Body of pancreas (tissue), 4 donors: Measurements from ENCODE around the gene RANBP17. TPM values are rescaled to one million over a fixed set of nuclear protein-coding genes. Genes with fewer than 3 reads are reported as not detected.

Experiments used
- ATAC-seq: fragments of 150-250 bp; one replicate; pipeline ENCODE4 v1.9.1; 2016
- DNase-seq, 4 donors: peaks; one replicate each; pipeline ENCODE4 v3.0.0-alpha.2; 2019
- H3K27ac ChIP-seq, 4 donors: fragments of 200-600 bp; sonication (generic); 1 replicate in 3 of 4; 2 replicates in 1 of 4; pipeline versions ENCODE4 v1.5.1 to v1.6.1; 2016 to 2019; ENCODE audit warnings: mild to moderate bottlenecking in 1 of 4, mixed read lengths in 1 of 4, moderate library complexity in 1 of 4
- H3K27me3 ChIP-seq, 2 donors: fragments of 200-600 bp; sonication (generic); one replicate each; pipeline ENCODE4 v1.6.0; 2016; ENCODE audit warnings: mild to moderate bottlenecking in 1 of 2
- H3K36me3 ChIP-seq, 2 donors: fragments of 200-600 bp; sonication (generic); replicated peaks in 1 of 2; 2 replicates each; pipeline ENCODE4 v1.5.1; 2016; ENCODE audit warnings: low read depth in 2 of 2; ENCODE audit not compliant: insufficient read depth in 1 of 2
- H3K4me1 ChIP-seq: fragments of 200-600 bp; sonication (generic); one replicate; pipeline ENCODE4 v1.6.0; 2016
- H3K4me3 ChIP-seq, 2 donors: fragments of 200-600 bp; sonication (generic); 1 replicate in 1 of 2; 2 replicates in 1 of 2; pipeline ENCODE4 v1.5.1; 2016 to 2019
- H3K9me3 ChIP-seq, 3 donors: fragments of 200-600 bp; sonication (generic); 1 replicate in 2 of 3; 2 replicates in 1 of 3; pipeline ENCODE4 v1.5.1; 2016
- CTCF ChIP-seq, 7 experiments: fragments of 450-650 bp in 4 of 7; fragments of 200-600 bp in 3 of 7; sonication (generic) in 3 of 7; IDR thresholded peaks; one replicate each; pipeline ENCODE4 v1.5.1; 2016 to 2019; ENCODE audit warnings: antibody characterized with exemption in 7 of 7
- POLR2A ChIP-seq, 3 donors: fragments of 450-650 bp; IDR thresholded peaks; one replicate each; pipeline ENCODE4 v1.6.1; 2016; ENCODE audit warnings: antibody characterized with exemption in 3 of 3, mild to moderate bottlenecking in 2 of 3
- WGBS, 2 donors: methylation state at CpG; one replicate each; pipeline ENCODE4 v1.1.5; 2017; 5-methylcytosine and 5-hydroxymethylcytosine counted together
- intact Hi-C: fragments of 100-400 bp; cut with DNase I; formaldehyde crosslinking; loops from one replicate; pipeline ENCODE4 v1.15.1; 2023
- total RNA-seq, 2 donors: library from RNA; depleted of rRNA; stranded (reverse); fragments of >200 nt; gene quantifications; one replicate each; pipeline ENCODE4 v1.1.0, GENCODE V29; 2016

Gene RANBP17
- total RNA-seq, 2 donors from 2014 or later = 6.6 to 9.1 TPM

DNA sequence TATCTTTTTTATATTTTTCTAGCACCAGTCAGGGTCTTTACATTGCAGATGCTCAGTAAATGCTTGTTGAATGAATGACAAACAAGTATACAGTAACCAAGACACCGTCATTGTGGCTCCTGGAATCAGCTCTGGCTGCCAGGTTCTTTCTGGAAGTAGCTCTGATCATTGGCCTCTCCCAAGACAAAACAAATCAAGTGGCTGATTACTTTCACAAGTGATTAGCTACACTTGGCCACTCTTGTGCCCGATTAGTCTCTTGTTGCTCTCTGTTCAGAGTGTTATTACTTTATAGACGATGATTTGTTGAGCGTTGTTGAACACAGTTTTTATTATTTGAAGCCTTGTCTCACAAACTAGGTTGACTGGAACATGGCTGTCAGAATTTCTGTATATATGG lies 327.6 kb downstream of the RANBP17 start:
- no peak for TF ChIP-seq POLR2A (IDR thresholded peaks at IDR 0.05)
- TF ChIP-seq CTCF (IDR thresholded peaks at IDR 0.05) = no peak
- WGBS, 2 donors = 92 to 97% methylated on average over 4 of the region's 4 CpGs
- no peaks in the 10 kb centered on the region for H3K27me3 ChIP-seq
- no peak for DNase-seq
- no peak overlapping the region for H3K4me3 ChIP-seq
- H3K9me3 ChIP-seq = no peaks in the 10 kb centered on the region
- H3K27ac ChIP-seq = no peak overlapping the region
- intact Hi-C loops = no loop called here
- no peak for ATAC-seq
- no peaks in the 10 kb centered on the region for H3K4me1 ChIP-seq
- no peaks in the 10 kb centered on the region for H3K36me3 ChIP-seq

DNA sequence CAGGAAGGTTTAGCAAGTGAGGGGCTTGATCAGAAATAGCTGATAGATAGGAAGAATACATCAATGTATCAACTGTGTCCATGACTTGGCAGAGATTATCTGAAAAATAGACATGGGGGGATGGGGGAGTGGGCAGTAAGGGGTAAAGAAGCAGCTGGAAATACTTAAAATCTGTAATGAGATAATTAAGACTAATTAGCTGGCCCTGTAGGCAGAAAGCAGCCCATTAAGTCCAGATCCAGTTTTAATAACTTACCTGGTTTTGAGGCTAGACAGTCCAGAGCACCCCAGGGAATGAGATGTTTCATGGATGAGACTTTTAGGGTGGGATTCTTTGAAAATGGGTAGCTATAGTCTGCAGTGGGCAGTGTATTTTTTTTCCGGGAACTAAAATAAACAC lies 330.3 kb downstream of the RANBP17 start:
- WGBS, 2 donors = 96 to 100% methylated on average over 1 of the region's 1 CpG
- ATAC-seq (no peak), DNase-seq (no peak)
- intact Hi-C loops = no loop called here
- no peaks in the 10 kb centered on the region for H3K9me3 ChIP-seq
- no peaks in the 10 kb centered on the region for H3K36me3 ChIP-seq
- no peak overlapping the region for H3K4me3 ChIP-seq
- no peak overlapping the region for H3K27ac ChIP-seq
- H3K27me3 ChIP-seq = no peaks in the 10 kb centered on the region
- TF ChIP-seq CTCF (IDR thresholded peaks at IDR 0.05) (no peak), POLR2A (IDR thresholded peaks at IDR 0.05) (no peak)
- no peaks in the 10 kb centered on the region for H3K4me1 ChIP-seq

DNA sequence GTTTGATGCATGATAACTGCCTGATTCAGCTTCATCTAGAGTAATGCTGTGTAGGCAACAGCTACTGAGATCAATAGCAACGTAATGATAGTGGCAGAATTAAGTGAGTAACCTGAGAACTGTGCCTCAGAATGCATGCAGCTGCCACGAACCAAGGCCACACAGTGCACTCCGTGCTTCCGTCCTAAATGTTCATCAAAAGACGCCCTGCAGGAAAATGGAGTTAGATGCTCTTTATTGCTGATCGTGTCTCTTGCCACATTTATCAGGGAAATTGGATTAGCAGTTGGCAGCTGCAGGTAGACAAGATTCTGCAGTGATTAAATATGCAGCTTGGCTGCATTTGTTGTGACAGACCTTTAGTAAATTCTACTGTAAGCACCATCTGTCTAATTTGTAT lies 339.5 kb downstream of the RANBP17 start:
- 68 to 76% methylated on average over 6 of the region's 6 CpGs for WGBS, 2 donors
- intact Hi-C loops = no loop called here

GRCh38 chr5:171205375-171205774 lies 343.6 kb downstream of the RANBP17 start:
- ATAC-seq (no peak), DNase-seq (no peak)
- intact Hi-C loops = no loop called here
- no peaks in the 10 kb centered on the region for H3K36me3 ChIP-seq
- H3K27me3 ChIP-seq = no peaks in the 10 kb centered on the region
- peaks cover 4% of the 10 kb centered on the region for H3K4me1 ChIP-seq
- H3K27ac ChIP-seq = no peak overlapping the region
- TF ChIP-seq CTCF (IDR thresholded peaks at IDR 0.05) (no peak), POLR2A (IDR thresholded peaks at IDR 0.05) (no peak)
- 87% methylated on average over 8 of the region's 8 CpGs for WGBS, 2 donors
- H3K9me3 ChIP-seq = no peaks in the 10 kb centered on the region
- H3K4me3 ChIP-seq = no peak overlapping the region

More for the DNA sequence above, 339.5 kb downstream of the RANBP17 start:
- Histone ChIP-seq H3K4me1 (no peaks in the 10 kb centered on the region), H3K27ac (no peak overlapping the region), H3K36me3 (no peaks in the 10 kb centered on the region), H3K27me3 (no peaks in the 10 kb centered on the region), H3K4me3 (no peak overlapping the region), H3K9me3 (no peaks in the 10 kb centered on the region)
- ATAC-seq (no peak), DNase-seq (no peak)
- TF ChIP-seq POLR2A (IDR thresholded peaks at IDR 0.05) = no peak
- no peak for TF ChIP-seq CTCF (IDR thresholded peaks at IDR 0.05)

DNA sequence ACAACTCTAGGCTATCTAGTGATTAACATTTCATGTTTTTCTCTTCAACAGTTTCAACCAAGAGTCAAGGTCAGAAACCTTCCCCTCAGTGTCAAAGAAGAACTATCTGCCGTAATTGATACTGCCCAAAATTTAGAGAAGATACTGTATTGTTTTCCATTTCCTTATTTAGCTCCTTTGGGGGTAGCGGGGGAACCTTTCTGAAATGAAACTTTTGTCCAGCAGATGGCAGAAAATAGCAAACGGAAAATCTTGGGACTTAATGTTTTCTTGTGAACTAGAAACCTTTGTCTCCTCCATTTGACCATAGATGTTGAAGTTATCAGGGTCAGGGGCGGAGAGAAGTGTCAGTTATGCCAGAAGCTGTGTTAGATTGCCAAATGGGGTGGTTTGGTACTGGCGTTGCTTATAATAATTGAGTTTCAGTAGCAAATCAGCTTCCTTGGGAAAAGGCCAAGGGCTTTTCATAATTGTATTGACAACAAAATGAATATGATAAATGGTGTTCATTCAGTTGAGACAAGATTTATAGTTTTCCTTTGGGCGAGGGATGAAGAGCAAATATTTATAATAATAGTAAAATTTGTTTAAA lies 345.5 kb downstream of the RANBP17 start:
- H3K4me1 ChIP-seq = peaks cover 4% of the 10 kb centered on the region
- H3K27ac ChIP-seq = no peak overlapping the region
- no peak overlapping the region for H3K4me3 ChIP-seq
- no peaks in the 10 kb centered on the region for H3K27me3 ChIP-seq
- 20 to 28% methylated on average over 6 of the region's 6 CpGs for WGBS, 2 donors
- no peaks in the 10 kb centered on the region for H3K36me3 ChIP-seq
- TF ChIP-seq CTCF (IDR thresholded peaks at IDR 0.05) (peak in 6 of 7 experiments; percentile 34 to 53 (median 40)), POLR2A (IDR thresholded peaks at IDR 0.05) (no peak)
- DNase-seq = peak in 2 of 4 donors; percentile 12 to 16
- H3K9me3 ChIP-seq = no peaks in the 10 kb centered on the region
- intact Hi-C loops = no loop called here
- ATAC-seq = no peak
